Measurements from ENCODE around the gene RBBP8.

RBBP8 gene

GRCh38 chr18:23058746-23059415 is 125.8 kb downstream of the RBBP8 start:
- in situ Hi-C loops (cut with HindIII; ENCODE audit: low sequenced_read_pairs): no loop called here
- no peak for DNase-seq (ENCODE audit: low read depth)
- TF ChIP-seq CTCF (IDR thresholded peaks at IDR 0.05; ENCODE audit: low read depth, low read length, missing control alignments): no peak
- H3K4me3 ChIP-seq (ENCODE audit: low read depth, low read length): no peak overlapping the region

GRCh38 chr18:23059541-23060465 is 126.7 kb downstream of the RBBP8 start:
- no peak for DNase-seq (ENCODE audit: low read depth)
- TF ChIP-seq CTCF (IDR thresholded peaks at IDR 0.05; ENCODE audit: low read depth, low read length, missing control alignments): no peak
- in situ Hi-C loops (cut with HindIII; ENCODE audit: low sequenced_read_pairs): no loop called here
- no peak overlapping the region for H3K4me3 ChIP-seq (ENCODE audit: low read depth, low read length)

- H3K4me3 ChIP-seq (ENCODE audit: low read depth, low read length): no peak overlapping the region
- TF ChIP-seq CTCF (IDR thresholded peaks at IDR 0.05; ENCODE audit: low read depth, low read length, missing control alignments): no peak
- in situ Hi-C loops (cut with HindIII; ENCODE audit: low sequenced_read_pairs): no loop called here
- no peak for DNase-seq (ENCODE audit: low read depth)
These were observed 128.9 kb downstream of the RBBP8 start for GRCh38 chr18:23062011-23062410.

DNA sequence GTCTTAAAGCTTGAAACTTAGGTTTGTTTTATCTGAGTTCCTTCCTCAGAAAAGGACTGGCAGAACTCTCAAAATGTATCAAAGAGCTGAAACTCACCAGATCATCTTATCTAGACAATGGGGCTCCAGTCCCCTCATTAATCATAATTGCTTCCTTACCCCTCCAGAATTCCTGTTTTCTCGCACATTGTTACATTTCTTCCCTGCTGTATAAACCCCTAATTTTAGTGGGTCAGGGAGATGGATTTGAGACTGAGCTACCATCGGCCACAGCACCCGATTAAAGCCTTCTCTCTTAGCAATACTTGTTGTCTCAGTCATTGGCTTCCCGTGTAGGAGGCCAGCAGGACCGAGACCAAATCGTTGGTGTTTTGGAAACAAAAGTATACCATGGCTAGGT is 130.4 kb downstream of the RBBP8 start:
- H3K4me3 ChIP-seq (ENCODE audit: low read depth, low read length): no peak overlapping the region
- no peak for DNase-seq (ENCODE audit: low read depth)
- in situ Hi-C loops (cut with HindIII; ENCODE audit: low sequenced_read_pairs): no loop called here
- TF ChIP-seq CTCF (IDR thresholded peaks at IDR 0.05; ENCODE audit: low read depth, low read length, missing control alignments): no peak

- no peak overlapping the region for H3K4me3 ChIP-seq (ENCODE audit: low read depth, low read length)
- in situ Hi-C loops (cut with HindIII; ENCODE audit: low sequenced_read_pairs): no loop called here
- TF ChIP-seq CTCF (IDR thresholded peaks at IDR 0.05; ENCODE audit: low read depth, low read length, missing control alignments): no peak
- no peak for DNase-seq (ENCODE audit: low read depth)
These were observed 132.2 kb downstream of the RBBP8 start for GRCh38 chr18:23065234-23065806.

- TF ChIP-seq CTCF (IDR thresholded peaks at IDR 0.05; ENCODE audit: low read depth, low read length, missing control alignments): no peak
- DNase-seq (ENCODE audit: low read depth): no peak
- no peak overlapping the region for H3K4me3 ChIP-seq (ENCODE audit: low read depth, low read length)
- in situ Hi-C loops (cut with HindIII; ENCODE audit: low sequenced_read_pairs): no loop called here
These were observed 132.9 kb downstream of the RBBP8 start for GRCh38 chr18:23066060-23066459.
